ENCODE measurements around the gene ZBTB39.

Gene ZBTB39

GRCh38 chr12:56957229-56958052 lies 48.9 kb downstream of the ZBTB39 start, which contains the start of gene RDH16:
Gene RDH16, minus strand, starts transcription at chr12:56957608. Its CDS starts 146 bp downstream, at chr12:56957462.
- DNase-seq (ENCODE audit: extremely low spot score): no peak
- TF ChIP-seq CTCF (IDR thresholded peaks at IDR 0.05; ENCODE audit: control extremely low read depth, extremely low read depth, low read depth, missing control alignments): no peak
- POLR2A ChIA-PET: no interaction called here
- CTCF ChIA-PET: no interaction called here

- DNase-seq (ENCODE audit: extremely low spot score): no peak
- ChIA-PET POLR2A (no interaction called here), CTCF (no interaction called here)
- TF ChIP-seq CTCF (IDR thresholded peaks at IDR 0.05; ENCODE audit: control extremely low read depth, extremely low read depth, low read depth, missing control alignments): no peak
These were observed 50.6 kb downstream of the ZBTB39 start for GRCh38 chr12:56955631-56956256.

GRCh38 chr12:56954958-56955355 lies 51.4 kb downstream of the ZBTB39 start:
- CTCF ChIA-PET: no interaction called here
- POLR2A ChIA-PET: no interaction called here
- TF ChIP-seq CTCF (IDR thresholded peaks at IDR 0.05; ENCODE audit: control extremely low read depth, extremely low read depth, low read depth, missing control alignments): no peak
- no peak for DNase-seq (ENCODE audit: extremely low spot score)

GRCh38 chr12:56954057-56954957 lies 52.0 kb downstream of the ZBTB39 start:
- DNase-seq (ENCODE audit: extremely low spot score): peak; percentile 3
- no peak for TF ChIP-seq CTCF (IDR thresholded peaks at IDR 0.05; ENCODE audit: control extremely low read depth, extremely low read depth, low read depth, missing control alignments)
- ChIA-PET POLR2A (no interaction called here), CTCF (interaction anchor here (1.8 kb wide), 1 partner anchor 34 kb away, joined by 5 read pairs; no protein-coding TSS in a partner anchor)

GRCh38 chr12:56953314-56953713 lies 53.0 kb downstream of the ZBTB39 start:
- TF ChIP-seq CTCF (IDR thresholded peaks at IDR 0.05; ENCODE audit: control extremely low read depth, extremely low read depth, low read depth, missing control alignments): no peak
- ChIA-PET POLR2A (no interaction called here), CTCF (interaction anchor here (1.3 to 1.8 kb wide), 2 partner anchors 35 to 81 kb away, joined by 4 to 5 read pairs; no protein-coding TSS in a partner anchor)
- peak; percentile 3 for DNase-seq (ENCODE audit: extremely low spot score)

Measured in GM10248 (cell line).